ENCODE measurements around the gene HAPSTR1. TPM values are rescaled to one million over a fixed set of nuclear protein-coding genes. Genes with fewer than 3 reads are reported as not detected.
"Not testable (repeated sequence)": the region's sequence is repeated elsewhere in the genome, so short reads cannot be mapped to it uniquely, and the experiment has no call there.

The HAPSTR1 gene, protein sequence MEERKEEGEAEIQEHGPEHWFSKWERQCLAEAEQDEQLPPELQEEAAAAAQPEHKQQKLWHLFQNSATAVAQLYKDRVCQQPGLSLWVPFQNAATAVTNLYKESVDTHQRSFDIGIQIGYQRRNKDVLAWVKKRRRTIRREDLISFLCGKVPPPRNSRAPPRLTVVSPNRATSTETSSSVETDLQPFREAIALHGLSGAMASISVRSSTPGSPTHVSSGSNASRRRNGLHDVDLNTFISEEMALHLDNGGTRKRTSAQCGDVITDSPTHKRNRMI
- total RNA-seq: 10 to 100 TPM; 52.5 to 53.4 TPM

DNA sequence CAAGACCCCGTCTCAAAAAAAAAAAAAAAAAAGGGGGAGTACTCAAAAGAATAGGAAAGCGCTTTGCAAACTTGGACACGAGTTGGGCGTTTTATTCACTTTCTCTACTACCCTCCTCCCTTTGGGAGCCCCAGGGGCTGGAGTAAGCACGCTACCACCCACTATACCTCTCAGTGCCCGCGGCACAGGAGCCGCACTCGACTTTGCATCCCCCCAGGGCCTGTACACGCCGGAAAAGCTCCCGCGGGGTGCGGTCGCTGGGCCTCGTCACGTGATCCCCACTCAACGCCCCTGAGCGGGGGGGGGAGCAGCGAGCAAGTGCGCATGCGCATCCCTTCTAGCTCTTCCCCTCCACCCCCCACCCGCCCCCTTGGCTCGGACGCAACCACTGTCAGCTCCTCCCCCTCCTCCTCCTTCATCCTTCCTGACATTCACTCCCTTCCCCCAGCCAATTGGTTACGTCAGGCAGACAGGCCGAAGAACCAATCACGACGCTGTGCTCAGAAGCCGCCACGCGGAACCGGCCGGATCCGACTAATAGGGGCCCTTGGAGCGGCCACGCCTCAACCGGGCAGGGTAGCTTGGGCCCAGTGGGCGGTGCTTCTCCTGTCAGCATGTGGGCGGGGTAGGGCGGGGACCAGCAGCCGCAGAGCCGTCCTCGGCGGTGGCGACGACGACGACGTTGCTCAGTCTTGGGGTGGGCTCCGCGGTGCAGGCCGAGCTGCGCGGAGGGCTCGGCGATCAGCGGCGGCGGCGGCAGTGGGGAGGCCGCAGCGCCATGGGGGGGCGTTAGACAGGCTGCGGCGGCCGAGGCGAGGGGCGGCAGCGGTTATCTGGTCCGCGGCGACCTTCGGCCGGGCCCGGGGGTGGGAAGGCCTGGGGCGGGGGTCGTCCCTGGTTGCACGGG lies at the start of gene HAPSTR1:
TSS of gene HAPSTR1 (plus strand) at position 685 of the 907 bp plus-strand sequence. CDS start 401 bp downstream, outside the sequence.
- H3K4me1 Mint-ChIP-seq (ENCODE audit: low read depth): peaks cover 26% of the 10 kb centered on the region
- H3K4me3 Mint-ChIP-seq: peak within 1 kb of the TSS; percentile 88
- DNase-seq (peak; percentile 100), ATAC-seq (peak; percentile 91)
- intact Hi-C loops (cut with micrococcal nuclease): loop anchor here (2.0 to 5.0 kb wide), 3 partner anchors 18 to 129 kb away; partner anchors contain the start of gene USP7
- H3K9me3 Mint-ChIP-seq: no peaks in the 10 kb centered on the region
- CTCF ChIA-PET: interaction anchor here (1.4 to 2.7 kb wide), 4 partner anchors 11 to 211 kb away, joined by 3 to 7 read pairs (median 6); no protein-coding TSS in a partner anchor
- POLR2A ChIA-PET: interaction anchor here (0.8 to 4.9 kb wide), 14 partner anchors 10 to 223 kb away, joined by 3 to 78 read pairs (median 8); partner anchors contain the start of gene CARHSP1
- H3K27ac Mint-ChIP-seq: peak within 1 kb of the TSS; percentile 98
- H3K36me3 Mint-ChIP-seq (ENCODE audit: low read depth): peaks cover 33% of the 10 kb centered on the region
- H3K27me3 Mint-ChIP-seq: no peaks in the 10 kb centered on the region
- TF ChIP-seq CTCF (IDR thresholded peaks at IDR 0.05): no peak

DNA sequence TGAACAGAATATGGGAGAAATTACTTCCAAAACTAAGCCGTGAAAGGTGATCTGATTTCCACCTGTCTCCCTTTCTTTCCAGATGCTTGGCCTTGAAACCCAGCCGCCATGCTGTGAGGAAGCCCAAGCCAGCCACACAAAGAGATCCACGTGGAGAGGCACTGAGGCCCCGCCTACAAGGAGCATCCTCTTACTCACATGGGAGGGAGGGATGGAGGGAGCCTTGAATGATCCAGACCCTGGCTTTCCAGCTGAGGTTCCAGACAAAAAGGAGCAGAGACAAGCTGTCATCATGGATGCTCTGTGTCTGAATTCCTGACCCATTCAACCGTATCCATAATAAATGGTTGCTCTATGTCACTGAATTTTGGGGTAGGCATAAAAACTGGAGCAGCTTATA lies 48.9 kb upstream of the HAPSTR1 start:
- Mint-ChIP-seq H3K27me3 (no peaks in the 10 kb centered on the region), H3K4me1 (ENCODE audit: low read depth) (peaks cover 19% of the 10 kb centered on the region), H3K27ac (no peak overlapping the region), H3K36me3 (ENCODE audit: low read depth) (peaks cover 1% of the 10 kb centered on the region), H3K4me3 (no peak overlapping the region), H3K9me3 (peaks cover 10% of the 10 kb centered on the region)
- ChIA-PET CTCF (no interaction called here), POLR2A (no interaction called here)
- ATAC-seq: no peak
- intact Hi-C loops (cut with micrococcal nuclease): no loop called here
- no peak for DNase-seq
- TF ChIP-seq CTCF (IDR thresholded peaks at IDR 0.05): no peak

DNA sequence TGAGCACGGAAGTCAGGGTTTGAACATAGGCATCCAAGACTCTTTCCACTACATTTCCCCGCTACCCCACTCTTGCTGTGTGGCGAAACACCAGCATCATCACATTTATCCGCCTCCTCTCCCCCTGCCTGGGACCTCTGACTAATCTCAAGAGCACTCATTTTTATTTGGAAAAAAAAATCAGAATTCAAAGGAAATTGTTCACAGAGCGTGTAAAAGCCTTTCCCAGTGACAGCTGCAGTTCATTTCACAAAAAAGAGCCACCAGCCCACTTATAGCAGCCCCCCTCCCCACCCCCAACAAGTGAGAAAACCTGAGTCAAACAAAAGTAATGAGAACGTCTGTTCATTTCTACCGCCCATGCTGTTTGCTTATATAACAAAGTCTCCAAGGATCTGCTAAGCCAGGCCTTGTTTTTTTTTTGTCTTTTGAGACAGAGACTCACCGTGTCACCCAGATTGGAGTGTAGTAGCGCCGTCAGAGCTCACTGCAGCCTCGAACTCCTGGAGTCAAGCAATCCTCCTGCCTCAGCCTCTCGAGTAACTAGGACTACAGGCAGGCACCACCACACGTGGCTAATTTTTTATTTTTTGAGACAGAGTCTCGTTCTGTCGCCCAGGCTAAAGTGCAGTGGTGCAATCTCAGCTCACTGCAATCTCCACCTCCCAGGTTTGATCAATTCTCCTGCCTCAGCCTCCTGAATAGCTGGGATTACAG lies 48.3 kb upstream of the HAPSTR1 start:
- ATAC-seq (no peak), DNase-seq (no peak)
- ChIA-PET CTCF (no interaction called here), POLR2A (interaction anchor here (1.2 kb wide), 1 partner anchor 80 kb away, joined by 3 read pairs; no protein-coding TSS in a partner anchor)
- intact Hi-C loops (cut with micrococcal nuclease): no loop called here
- Mint-ChIP-seq H3K4me1 (ENCODE audit: low read depth) (peaks cover 25% of the 10 kb centered on the region), H3K9me3 (peaks cover 10% of the 10 kb centered on the region), H3K27me3 (no peaks in the 10 kb centered on the region), H3K36me3 (ENCODE audit: low read depth) (peaks cover 1% of the 10 kb centered on the region), H3K4me3 (no peak overlapping the region), H3K27ac (no peak overlapping the region)
- no peak for TF ChIP-seq CTCF (IDR thresholded peaks at IDR 0.05)

GRCh38 chr16:9045562-9045961 lies 45.9 kb upstream of the HAPSTR1 start:
- CTCF ChIA-PET: interaction anchor here (1.4 to 2.4 kb wide), 3 partner anchors 37 to 136 kb away, joined by 3 to 12 read pairs (median 9); no protein-coding TSS in a partner anchor
- ATAC-seq; POLR2A ChIA-PET; H3K27ac Mint-ChIP-seq; H3K36me3 Mint-ChIP-seq (ENCODE audit: low read depth); H3K4me3 Mint-ChIP-seq; DNase-seq; H3K27me3 Mint-ChIP-seq; intact Hi-C loops (cut with micrococcal nuclease): not testable (repeated sequence)
- Mint-ChIP-seq H3K9me3 (peaks cover 10% of the 10 kb centered on the region), H3K4me1 (ENCODE audit: low read depth) (peaks cover 33% of the 10 kb centered on the region)

- CTCF ChIA-PET: interaction anchor here (1.6 to 2.4 kb wide), 4 partner anchors 14 to 110 kb away, joined by 6 to 12 read pairs (median 8); no protein-coding TSS in a partner anchor
- Mint-ChIP-seq H3K27ac (no peak overlapping the region), H3K36me3 (ENCODE audit: low read depth) (peaks cover 1% of the 10 kb centered on the region), H3K4me3 (no peak overlapping the region), H3K9me3 (peaks cover 10% of the 10 kb centered on the region), H3K4me1 (ENCODE audit: low read depth) (peaks cover 33% of the 10 kb centered on the region), H3K27me3 (no peaks in the 10 kb centered on the region)
- DNase-seq (no peak), ATAC-seq (no peak)
- POLR2A ChIA-PET: interaction anchor here (0.8 to 2.7 kb wide), 7 partner anchors 19 to 197 kb away, joined by 3 to 11 read pairs (median 4); no protein-coding TSS in a partner anchor
- no peak for TF ChIP-seq CTCF (IDR thresholded peaks at IDR 0.05)
- intact Hi-C loops (cut with micrococcal nuclease): no loop called here
These were observed 44.8 kb upstream of the HAPSTR1 start for GRCh38 chr16:9046667-9047055.
